Measurements from ENCODE around the gene ZNF485. TPM values are rescaled to one million over a fixed set of nuclear protein-coding genes. Genes with fewer than 3 reads are reported as not detected.

Gene ZNF485
- total and polyA plus RNA-seq, 2 of the 8 experiments (the other 6 are each of a cell fraction or from before 2014, with no cell fraction given), result 2.5 to 8.2 TPM

- TF ChIP-seq USF2 (IDR thresholded peaks at IDR 0.05; ENCODE audit: low read length), result no peak
- TF ChIP-seq TCF12 (IDR thresholded peaks at IDR 0.05; ENCODE audit: low read depth, low read length), result no peak
These were observed 41.8 kb downstream of the ZNF485 start (continued) for GRCh38 chr10:43648095-43648397.

All from H1 (cell line).